Ishikawa (cell line): ENCODE measurements around the gene TEKT1.

Experiments used
- CEBPB ChIP-seq: IDR thresholded peaks from 2 replicates; pipeline ENCODE4 v1.6.1; 2012
- CREB1 ChIP-seq: IDR thresholded peaks from 2 replicates; pipeline ENCODE4 v1.6.1; 2012; ENCODE audit warnings: low read depth
- EGR1 ChIP-seq: IDR thresholded peaks from 2 replicates; pipeline ENCODE4 v1.6.1; 2012
- EP300 ChIP-seq: IDR thresholded peaks from 2 replicates; pipeline ENCODE4 v1.6.1; 2012; ENCODE audit warnings: borderline replicate concordance
- FOXM1 ChIP-seq: IDR thresholded peaks from 2 replicates; pipeline ENCODE4 v1.6.1; 2012; ENCODE audit warnings: low read depth, borderline replicate concordance
- NFIC ChIP-seq: IDR thresholded peaks from 2 replicates; pipeline ENCODE4 v1.6.1; 2012
- RAD21 ChIP-seq: IDR thresholded peaks from 2 replicates; pipeline ENCODE4 v1.6.1; 2012; ENCODE audit warnings: low read depth
- TAF1 ChIP-seq: IDR thresholded peaks from 2 replicates; pipeline ENCODE4 v1.6.1; 2012; ENCODE audit warnings: low read depth, mild to moderate bottlenecking
- TCF12 ChIP-seq: IDR thresholded peaks from 2 replicates; pipeline ENCODE4 v1.6.1; 2012; ENCODE audit warnings: low read depth
- TEAD4 ChIP-seq: IDR thresholded peaks from 2 replicates; pipeline ENCODE4 v1.6.1; 2012
- YY1 ChIP-seq: IDR thresholded peaks from 2 replicates; pipeline ENCODE4 v1.6.1; 2012; ENCODE audit warnings: low read depth
- ZBTB7A ChIP-seq: IDR thresholded peaks from 2 replicates; pipeline ENCODE4 v1.6.1; 2012; ENCODE audit warnings: low read depth
- TF ChIP-seq, protein P1 (sequence below): IDR thresholded peaks from 2 replicates; pipeline ENCODE4 v1.6.1; 2012; ENCODE audit warnings: low read depth, mild to moderate bottlenecking
- TF ChIP-seq, protein P2 (sequence below): IDR thresholded peaks from 2 replicates; pipeline ENCODE4 v1.6.1; 2012
- TF ChIP-seq, protein P3 (sequence below): IDR thresholded peaks from 2 replicates; pipeline ENCODE4 v1.6.1; 2012

Gene TEKT1

DNA sequence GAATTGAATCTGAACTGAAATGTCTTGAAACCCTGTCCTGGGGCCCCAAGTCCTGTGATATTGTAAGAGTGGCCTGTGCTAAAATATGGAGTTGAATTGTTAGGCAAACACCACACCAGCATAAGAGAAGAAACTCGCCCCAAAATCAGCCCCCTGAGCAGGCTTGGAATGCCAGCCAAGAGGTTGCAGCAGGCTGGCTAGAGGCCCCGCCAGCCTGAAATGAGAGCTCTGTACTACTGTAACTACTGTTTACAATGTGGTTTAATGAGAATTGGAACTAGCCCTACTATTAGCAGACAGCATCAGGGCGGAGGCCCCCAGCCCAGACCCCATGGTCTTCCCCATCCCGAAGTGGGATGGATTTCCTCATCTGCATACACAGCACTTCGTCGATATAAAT, 31.8 kb downstream of the TEKT1 start:
- TF ChIP-seq ZBTB7A (no peak), YY1 (no peak), CEBPB (no peak), EGR1 (no peak), EP300 (no peak)
- TF ChIP-seq, protein P1, sequence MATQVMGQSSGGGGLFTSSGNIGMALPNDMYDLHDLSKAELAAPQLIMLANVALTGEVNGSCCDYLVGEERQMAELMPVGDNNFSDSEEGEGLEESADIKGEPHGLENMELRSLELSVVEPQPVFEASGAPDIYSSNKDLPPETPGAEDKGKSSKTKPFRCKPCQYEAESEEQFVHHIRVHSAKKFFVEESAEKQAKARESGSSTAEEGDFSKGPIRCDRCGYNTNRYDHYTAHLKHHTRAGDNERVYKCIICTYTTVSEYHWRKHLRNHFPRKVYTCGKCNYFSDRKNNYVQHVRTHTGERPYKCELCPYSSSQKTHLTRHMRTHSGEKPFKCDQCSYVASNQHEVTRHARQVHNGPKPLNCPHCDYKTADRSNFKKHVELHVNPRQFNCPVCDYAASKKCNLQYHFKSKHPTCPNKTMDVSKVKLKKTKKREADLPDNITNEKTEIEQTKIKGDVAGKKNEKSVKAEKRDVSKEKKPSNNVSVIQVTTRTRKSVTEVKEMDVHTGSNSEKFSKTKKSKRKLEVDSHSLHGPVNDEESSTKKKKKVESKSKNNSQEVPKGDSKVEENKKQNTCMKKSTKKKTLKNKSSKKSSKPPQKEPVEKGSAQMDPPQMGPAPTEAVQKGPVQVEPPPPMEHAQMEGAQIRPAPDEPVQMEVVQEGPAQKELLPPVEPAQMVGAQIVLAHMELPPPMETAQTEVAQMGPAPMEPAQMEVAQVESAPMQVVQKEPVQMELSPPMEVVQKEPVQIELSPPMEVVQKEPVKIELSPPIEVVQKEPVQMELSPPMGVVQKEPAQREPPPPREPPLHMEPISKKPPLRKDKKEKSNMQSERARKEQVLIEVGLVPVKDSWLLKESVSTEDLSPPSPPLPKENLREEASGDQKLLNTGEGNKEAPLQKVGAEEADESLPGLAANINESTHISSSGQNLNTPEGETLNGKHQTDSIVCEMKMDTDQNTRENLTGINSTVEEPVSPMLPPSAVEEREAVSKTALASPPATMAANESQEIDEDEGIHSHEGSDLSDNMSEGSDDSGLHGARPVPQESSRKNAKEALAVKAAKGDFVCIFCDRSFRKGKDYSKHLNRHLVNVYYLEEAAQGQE = no peak

DNA sequence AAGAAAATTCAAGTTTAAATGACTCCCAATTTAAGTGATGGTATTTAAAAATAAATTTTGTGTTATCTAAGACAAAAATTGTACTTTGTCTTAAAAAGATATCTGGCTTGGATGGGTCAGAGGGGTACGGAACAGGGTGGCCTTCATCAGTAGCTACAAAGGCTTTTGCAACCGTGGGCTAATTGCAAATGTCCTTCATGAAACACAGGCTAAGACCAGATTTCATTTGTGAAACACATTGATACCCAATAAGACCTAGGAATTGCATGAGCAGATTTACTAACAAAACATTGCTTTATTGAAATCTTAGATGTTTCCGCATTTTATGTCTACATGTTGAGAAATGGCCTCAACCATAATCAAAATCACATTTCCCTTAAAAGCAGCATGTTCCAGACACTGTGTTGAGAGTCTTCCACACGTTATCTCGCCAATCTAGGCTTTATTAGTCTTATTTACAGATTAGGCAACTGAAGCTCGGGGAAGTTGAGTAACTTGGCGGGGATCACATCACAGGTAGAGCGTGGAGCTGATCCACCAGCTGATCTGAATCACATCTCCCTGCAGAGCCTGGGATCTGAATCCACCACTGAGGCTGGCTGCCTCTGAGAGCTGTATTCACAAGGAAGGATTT, 33.7 kb downstream of the TEKT1 start:
- TF ChIP-seq TEAD4 (no peak), ZBTB7A (no peak), CREB1 (no peak), FOXM1 (no peak)
- TF ChIP-seq, protein P2, sequence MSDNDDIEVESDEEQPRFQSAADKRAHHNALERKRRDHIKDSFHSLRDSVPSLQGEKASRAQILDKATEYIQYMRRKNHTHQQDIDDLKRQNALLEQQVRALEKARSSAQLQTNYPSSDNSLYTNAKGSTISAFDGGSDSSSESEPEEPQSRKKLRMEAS = no peak
- TF ChIP-seq, protein P3, sequence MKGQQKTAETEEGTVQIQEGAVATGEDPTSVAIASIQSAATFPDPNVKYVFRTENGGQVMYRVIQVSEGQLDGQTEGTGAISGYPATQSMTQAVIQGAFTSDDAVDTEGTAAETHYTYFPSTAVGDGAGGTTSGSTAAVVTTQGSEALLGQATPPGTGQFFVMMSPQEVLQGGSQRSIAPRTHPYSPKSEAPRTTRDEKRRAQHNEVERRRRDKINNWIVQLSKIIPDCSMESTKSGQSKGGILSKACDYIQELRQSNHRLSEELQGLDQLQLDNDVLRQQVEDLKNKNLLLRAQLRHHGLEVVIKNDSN = no peak

DNA sequence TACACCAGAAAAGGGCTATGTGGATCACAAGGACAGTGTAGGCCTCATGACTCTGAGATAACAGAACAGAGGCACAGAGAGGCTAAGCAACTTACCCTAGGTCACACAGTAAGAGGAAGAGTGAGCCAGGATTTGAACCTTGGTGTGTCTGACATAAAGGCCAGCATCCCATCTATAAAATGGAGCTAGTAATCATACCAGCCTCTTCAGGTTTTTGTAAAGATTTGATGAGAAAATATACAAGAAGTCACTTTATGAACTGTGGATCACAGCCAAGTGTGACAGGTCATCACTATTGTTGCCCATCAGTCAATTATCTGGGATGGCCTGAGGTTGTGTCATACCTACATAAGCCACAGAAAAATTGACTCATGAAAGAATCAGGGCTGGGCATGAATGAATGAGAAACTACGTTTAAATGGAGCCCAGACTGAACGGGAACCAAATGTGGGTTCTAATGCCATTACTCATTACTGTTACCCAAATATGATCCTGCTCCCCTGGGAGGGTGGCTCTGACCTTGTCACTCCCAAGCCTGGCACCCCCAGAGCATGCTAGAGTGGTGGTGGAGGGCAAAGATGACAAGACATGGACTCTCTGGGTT, 34.5 kb downstream of the TEKT1 start:
- TF ChIP-seq YY1 (no peak), EP300 (no peak), RAD21 (no peak), TEAD4 (no peak), TCF12 (no peak), FOXM1 (no peak), ZBTB7A (no peak), EGR1 (no peak), CREB1 (no peak), CEBPB (no peak), NFIC (no peak)
- TF ChIP-seq, protein P2 = no peak
- TF ChIP-seq, protein P3 = no peak
- TF ChIP-seq, protein P1 = no peak

DNA sequence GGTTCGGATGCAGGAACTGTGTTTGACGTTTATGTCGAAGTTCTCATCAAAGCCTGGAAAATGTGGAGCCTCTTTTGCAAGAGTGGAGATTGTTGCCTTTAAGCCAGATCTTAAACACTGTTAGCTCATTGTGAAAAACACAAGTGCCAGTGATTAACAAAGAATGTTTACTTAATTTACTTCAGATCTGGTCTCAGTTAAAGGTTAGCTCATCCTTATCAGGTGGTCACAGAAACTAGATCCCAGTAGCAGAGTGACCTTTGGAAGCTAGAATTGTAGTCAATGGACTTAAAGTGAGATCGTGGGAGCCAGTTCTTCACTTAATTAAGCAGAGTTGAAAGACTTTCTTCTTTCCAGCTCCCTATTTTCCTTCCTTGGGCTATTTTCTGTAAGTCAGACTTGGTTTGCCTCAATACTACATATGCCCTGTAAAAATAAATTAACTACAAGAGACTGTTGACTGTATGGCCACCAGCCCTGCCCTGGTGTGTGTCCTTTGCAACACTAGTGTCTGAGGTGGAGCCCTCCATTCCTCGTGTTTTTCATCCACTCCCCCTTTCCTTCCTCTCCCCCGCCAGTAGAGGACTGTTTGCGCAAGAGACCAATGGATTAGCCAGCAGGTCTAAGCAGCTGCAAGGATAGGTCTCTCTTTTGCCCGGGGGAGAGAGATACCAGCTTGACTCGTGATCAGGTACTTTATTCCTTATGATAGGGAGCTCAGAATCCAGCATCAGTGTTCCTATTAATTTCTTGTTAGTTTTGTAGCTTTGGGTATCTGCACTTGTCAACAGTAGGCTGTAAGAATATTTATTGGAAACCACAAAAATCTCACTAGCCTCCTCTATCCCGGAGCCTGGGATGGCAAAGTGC, 35.3 kb downstream of the TEKT1 start:
- TF ChIP-seq TAF1 = no peak
- TF ChIP-seq CEBPB = 0 out of 2 replicates have a peak, but pooled peaks have one; percentile 39
- TF ChIP-seq NFIC = no peak

DNA sequence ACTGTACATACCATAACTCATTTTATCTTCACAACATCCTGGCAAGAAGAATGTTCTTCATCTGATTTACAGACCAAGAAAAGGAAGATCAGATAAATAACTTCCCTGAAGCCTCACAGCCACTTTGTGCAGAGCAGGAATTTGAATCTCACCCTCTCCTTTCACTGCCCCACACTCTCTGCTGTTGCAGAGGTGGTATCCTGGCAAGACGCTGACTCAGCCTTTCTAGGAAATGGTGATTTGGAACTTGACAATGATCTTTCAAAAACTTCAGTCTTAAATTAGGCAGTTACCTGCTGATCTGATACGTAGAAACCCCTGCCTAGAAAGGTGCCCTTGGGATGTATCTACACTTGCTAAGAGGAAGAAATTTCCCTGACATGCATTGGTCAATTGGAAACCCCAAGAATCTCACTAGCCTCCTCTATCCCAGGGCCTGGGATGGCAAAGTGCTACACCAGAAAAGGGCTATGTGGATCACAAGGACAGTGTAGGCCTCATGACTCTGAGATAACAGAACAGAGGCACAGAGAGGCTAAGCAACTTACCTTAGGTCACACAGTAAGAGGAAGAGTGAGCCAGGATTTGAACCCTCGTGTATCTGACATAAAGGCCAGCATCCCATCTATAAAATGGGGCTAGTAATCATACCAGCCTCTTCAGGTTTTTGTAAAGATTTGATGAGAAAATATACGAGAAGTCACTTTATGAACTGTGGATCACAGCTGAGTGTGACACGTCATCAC, 37.6 kb downstream of the TEKT1 start:
- TF ChIP-seq EP300 (no peak), ZBTB7A (no peak), EGR1 (no peak)

DNA sequence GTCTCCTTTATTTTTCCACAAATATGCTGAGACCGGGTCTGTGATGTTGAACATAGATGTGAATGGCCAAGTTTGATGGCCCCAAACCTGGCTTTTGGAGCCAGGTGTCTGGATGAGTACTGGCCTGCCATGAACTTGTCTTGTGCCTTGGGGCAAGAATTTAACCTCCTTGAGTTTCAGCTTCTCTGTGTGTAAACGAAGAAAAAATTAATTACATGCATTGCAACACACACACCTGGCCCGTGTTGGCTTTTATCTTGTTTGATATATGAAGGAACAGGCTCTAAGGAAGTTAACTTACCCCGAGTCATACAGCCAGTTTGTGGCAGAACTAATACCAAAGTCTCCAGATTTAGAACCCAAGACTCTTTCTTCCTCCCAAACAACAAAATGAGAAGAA, 42.4 kb downstream of the TEKT1 start:
- TF ChIP-seq NFIC (no peak), RAD21 (no peak), TEAD4 (no peak), CEBPB (no peak)
